Activated CD4-positive, alpha-beta memory T cell treated with anti-CD3 and anti-CD28 coated beads for 36 hours (primary cell): Measurements from ENCODE around the gene RPP38. TPM values are rescaled to one million over a fixed set of nuclear protein-coding genes. Genes with fewer than 3 reads are reported as not detected.

Experiments used
- total RNA-seq, 2 experiments: library from RNA; stranded (reverse); gene quantifications; one replicate each; pipeline ENCODE4 v1.2.3, GENCODE V29; 2021

Gene RPP38
- total RNA-seq, 2 experiments from 2014 or later: 18.3 to 19.2 TPM

Other genes starting within 250 kb of the RPP38 start
- gene SUV39H2, start 218.5 kb upstream of the RPP38 start, total RNA-seq: 10 to 100 TPM; 38.7 to 39.8 TPM
- 10 to 100 TPM; 17.2 to 18.3 TPM for gene DCLRE1C, start 143.3 kb upstream of the RPP38 start, total RNA-seq
- gene MEIG1, start 138.0 kb upstream of the RPP38 start, total RNA-seq: 1 to 10 TPM in 1 of 2 experiments, under 1 TPM in 1; 0.95 to 1.4 TPM
- under 1 TPM; 0.31 to 0.34 TPM for gene OLAH, start 53.4 kb upstream of the RPP38 start, total RNA-seq
- 1 to 10 TPM; 1.7 to 1.9 TPM for gene ACBD7, start 8.6 kb upstream of the RPP38 start, total RNA-seq
- gene NMT2, start 71.3 kb downstream of the RPP38 start, total RNA-seq: 10 to 100 TPM; 21.8 to 22.1 TPM